ENCODE measurements around the gene SERPINA3. TPM values are rescaled to one million over a fixed set of nuclear protein-coding genes. Genes with fewer than 3 reads are reported as not detected.

SERPINA3 gene
- total RNA-seq, 1 donor from 2014 or later: not detected

DNA sequence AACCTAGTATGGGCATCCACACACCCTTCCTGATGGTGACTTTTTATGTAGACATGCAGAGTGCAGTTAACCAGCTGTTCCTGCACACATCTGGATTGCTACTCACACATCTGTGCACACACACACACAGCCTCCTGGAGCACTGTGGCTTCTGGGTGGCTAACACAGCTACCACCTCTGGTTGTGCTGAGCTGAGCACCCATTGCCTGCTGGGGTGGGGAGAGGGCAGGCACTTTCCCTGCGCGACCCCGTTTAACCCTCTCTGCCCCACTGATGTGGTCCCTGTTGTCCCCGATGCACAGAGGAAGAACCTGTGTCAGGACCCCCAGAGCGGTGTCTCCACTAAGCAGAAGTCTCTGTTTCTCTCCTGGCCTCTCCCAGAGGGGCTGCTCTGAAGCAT is 14.4 kb upstream of the SERPINA3 start:
- Histone ChIP-seq H3K4me2 (no peak overlapping the region), H3K36me3 (no peaks in the 10 kb centered on the region), H3K27me3 (no peaks in the 10 kb centered on the region), H3K4me1 (no peaks in the 10 kb centered on the region), H4K20me1 (ENCODE audit: low read depth) (no peaks in the 10 kb centered on the region), H2AFZ (replicated peaks) (no peak overlapping the region), H3K9ac (no peak overlapping the region), H3F3A (ENCODE audit: low read depth) (no peaks in the 10 kb centered on the region), H3K27ac (no peak overlapping the region), H3K9me3 (ENCODE audit: low read depth) (no peaks in the 10 kb centered on the region), H3K79me2 (ENCODE audit: low read depth) (no peaks in the 10 kb centered on the region), H3K4me3 (no peak overlapping the region)
- H3K4me3 Mint-ChIP-seq: no peak overlapping the region
- peaks cover 5% of the 10 kb centered on the region for H3K27me3 Mint-ChIP-seq (ENCODE audit: insufficient read depth, low read depth)
- DNase-seq (ENCODE audit: low spot score): no peak
- TF ChIP-seq EZH2phosphoT487 (IDR thresholded peaks at IDR 0.05) (no peak), EZH2 (IDR thresholded peaks at IDR 0.05) (no peak)
- TF ChIP-seq, protein P1, sequence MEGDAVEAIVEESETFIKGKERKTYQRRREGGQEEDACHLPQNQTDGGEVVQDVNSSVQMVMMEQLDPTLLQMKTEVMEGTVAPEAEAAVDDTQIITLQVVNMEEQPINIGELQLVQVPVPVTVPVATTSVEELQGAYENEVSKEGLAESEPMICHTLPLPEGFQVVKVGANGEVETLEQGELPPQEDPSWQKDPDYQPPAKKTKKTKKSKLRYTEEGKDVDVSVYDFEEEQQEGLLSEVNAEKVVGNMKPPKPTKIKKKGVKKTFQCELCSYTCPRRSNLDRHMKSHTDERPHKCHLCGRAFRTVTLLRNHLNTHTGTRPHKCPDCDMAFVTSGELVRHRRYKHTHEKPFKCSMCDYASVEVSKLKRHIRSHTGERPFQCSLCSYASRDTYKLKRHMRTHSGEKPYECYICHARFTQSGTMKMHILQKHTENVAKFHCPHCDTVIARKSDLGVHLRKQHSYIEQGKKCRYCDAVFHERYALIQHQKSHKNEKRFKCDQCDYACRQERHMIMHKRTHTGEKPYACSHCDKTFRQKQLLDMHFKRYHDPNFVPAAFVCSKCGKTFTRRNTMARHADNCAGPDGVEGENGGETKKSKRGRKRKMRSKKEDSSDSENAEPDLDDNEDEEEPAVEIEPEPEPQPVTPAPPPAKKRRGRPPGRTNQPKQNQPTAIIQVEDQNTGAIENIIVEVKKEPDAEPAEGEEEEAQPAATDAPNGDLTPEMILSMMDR (IDR thresholded peaks at IDR 0.05): no peak
- no peaks in the 10 kb centered on the region for H3K36me3 Mint-ChIP-seq
- no peak overlapping the region for H3K27ac Mint-ChIP-seq
- H3K4me1 Mint-ChIP-seq: peaks cover 44% of the 10 kb centered on the region
- H3K9me3 Mint-ChIP-seq: no peaks in the 10 kb centered on the region

- Mint-ChIP-seq H3K4me1 (peaks cover 44% of the 10 kb centered on the region), H3K27ac (no peak overlapping the region), H3K9me3 (no peaks in the 10 kb centered on the region), H3K27me3 (ENCODE audit: insufficient read depth, low read depth) (peaks cover 5% of the 10 kb centered on the region), H3K4me3 (peak overlapping the region; percentile 20), H3K36me3 (no peaks in the 10 kb centered on the region)
- Histone ChIP-seq H2AFZ (replicated peaks) (no peak overlapping the region), H3K9me3 (ENCODE audit: low read depth) (no peaks in the 10 kb centered on the region), H3K9ac (no peak overlapping the region), H3K4me2 (no peak overlapping the region), H3K27me3 (no peaks in the 10 kb centered on the region), H4K20me1 (ENCODE audit: low read depth) (no peaks in the 10 kb centered on the region), H3K36me3 (no peaks in the 10 kb centered on the region), H3F3A (ENCODE audit: low read depth) (no peaks in the 10 kb centered on the region), H3K4me3 (no peak overlapping the region), H3K79me2 (ENCODE audit: low read depth) (no peaks in the 10 kb centered on the region), H3K4me1 (no peaks in the 10 kb centered on the region), H3K27ac (no peak overlapping the region)
- DNase-seq (ENCODE audit: low spot score): no peak
- TF ChIP-seq EZH2 (IDR thresholded peaks at IDR 0.05): no peak
- TF ChIP-seq EZH2phosphoT487 (IDR thresholded peaks at IDR 0.05): no peak
- TF ChIP-seq, protein P1 (IDR thresholded peaks at IDR 0.05): no peak
Observed at GRCh38 chr14:94598506-94598815, 13.7 kb upstream of the SERPINA3 start.

DNA sequence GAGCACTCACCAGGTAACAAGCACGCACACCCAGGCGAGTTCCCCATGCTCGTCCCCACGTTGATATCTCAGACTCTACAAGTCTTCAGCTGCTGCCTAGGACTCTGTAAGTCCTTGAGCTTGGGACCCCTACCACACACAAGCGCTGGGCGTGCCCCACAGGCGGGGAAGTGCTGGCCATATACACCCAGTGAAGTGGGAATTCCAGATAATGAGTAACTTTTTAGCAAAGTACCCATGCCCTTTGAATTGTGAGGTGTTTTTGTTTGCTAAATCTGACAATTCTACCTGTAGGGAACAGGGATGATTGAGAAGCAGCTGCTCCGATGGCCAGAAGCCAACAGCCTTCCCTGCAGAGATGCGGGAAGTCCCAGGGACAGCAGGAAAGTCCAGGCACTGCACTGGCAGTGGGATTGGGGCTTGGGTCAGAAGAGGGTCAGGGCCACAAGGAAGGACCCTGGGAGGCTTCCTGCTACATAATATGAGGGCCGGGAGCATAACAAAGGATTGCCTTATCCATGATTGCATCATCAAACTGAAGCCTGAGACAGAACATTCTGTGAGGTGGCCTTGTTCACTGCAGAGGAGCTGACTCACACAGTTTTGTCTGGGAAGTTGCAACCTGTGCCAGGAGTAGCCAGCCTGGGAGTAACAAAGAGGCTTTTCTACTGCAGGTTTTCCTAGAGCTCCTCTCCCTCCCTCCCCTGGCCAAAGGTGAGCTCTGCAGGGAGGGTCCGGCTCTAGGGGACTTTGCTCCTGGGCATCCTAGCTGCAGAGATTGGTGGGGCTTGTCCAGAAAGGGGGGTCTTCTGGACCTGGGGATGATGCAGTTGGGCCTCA is 13.2 kb upstream of the SERPINA3 start:
- no peaks in the 10 kb centered on the region for H3K27me3 ChIP-seq
- H3K36me3 Mint-ChIP-seq: no peaks in the 10 kb centered on the region
- no peaks in the 10 kb centered on the region for H4K20me1 ChIP-seq (ENCODE audit: low read depth)
- no peaks in the 10 kb centered on the region for H3F3A ChIP-seq (ENCODE audit: low read depth)
- no peaks in the 10 kb centered on the region for H3K9me3 Mint-ChIP-seq
- no peak overlapping the region for H3K27ac ChIP-seq
- no peak overlapping the region for H3K9ac ChIP-seq
- H3K4me2 ChIP-seq: no peak overlapping the region
- H3K79me2 ChIP-seq (ENCODE audit: low read depth): no peaks in the 10 kb centered on the region
- no peaks in the 10 kb centered on the region for H3K9me3 ChIP-seq (ENCODE audit: low read depth)
- TF ChIP-seq EZH2phosphoT487 (IDR thresholded peaks at IDR 0.05) (no peak), EZH2 (IDR thresholded peaks at IDR 0.05) (no peak)
- TF ChIP-seq, protein P1 (IDR thresholded peaks at IDR 0.05): no peak
- peak; percentile 21 for DNase-seq (ENCODE audit: low spot score)
- H3K4me1 Mint-ChIP-seq: peaks cover 38% of the 10 kb centered on the region
- no peaks in the 10 kb centered on the region for H3K36me3 ChIP-seq
- H3K4me3 ChIP-seq: no peak overlapping the region
- peaks cover 5% of the 10 kb centered on the region for H3K27me3 Mint-ChIP-seq (ENCODE audit: insufficient read depth, low read depth)
- peak overlapping the region; percentile 30 for H3K4me3 Mint-ChIP-seq
- peak overlapping the region; percentile 65 for H3K27ac Mint-ChIP-seq
- H3K4me1 ChIP-seq: no peaks in the 10 kb centered on the region
- no peak overlapping the region for H2AFZ ChIP-seq (replicated peaks)
